GM11168 (cell line): ENCODE data around the gene RAB44.
"Not testable (repeated sequence)": the region's sequence is repeated elsewhere in the genome, so short reads cannot be mapped to it uniquely, and the experiment has no call there.

Experiments used
- in situ Hi-C: fragments of 300-500 bp; cut with MboI; formaldehyde crosslinking; loops from one replicate; pipeline ENCODE4 v1.12.0; 2022; ENCODE audit warnings: low sequenced_read_pairs; ENCODE audit not compliant: unreplicated experiment

Gene RAB44

GRCh38 chr6:36704961-36705577 is 7.4 kb downstream of the RAB44 start:
- in situ Hi-C loops: not testable (repeated sequence)

GRCh38 chr6:36706339-36706738 is 8.7 kb downstream of the RAB44 start:
- in situ Hi-C loops: no loop called here

- in situ Hi-C loops: no loop called here
Measured at GRCh38 chr6:36712816-36713215, 15.2 kb downstream of the RAB44 start.

GRCh38 chr6:36713846-36714245 is 16.2 kb downstream of the RAB44 start:
- in situ Hi-C loops: no loop called here

GRCh38 chr6:36714511-36714910 is 16.9 kb downstream of the RAB44 start:
- in situ Hi-C loops: no loop called here

- in situ Hi-C loops: no loop called here
Measured at GRCh38 chr6:36715469-36715868, 17.8 kb downstream of the RAB44 start.

- in situ Hi-C loops: no loop called here
Measured at GRCh38 chr6:36716476-36717093, 19.0 kb downstream of the RAB44 start.

GRCh38 chr6:36717231-36717825 is 19.7 kb downstream of the RAB44 start:
- in situ Hi-C loops: no loop called here

GRCh38 chr6:36717871-36718540 is 20.4 kb downstream of the RAB44 start:
- in situ Hi-C loops: no loop called here

GRCh38 chr6:36718560-36718959 is 20.9 kb downstream of the RAB44 start:
- in situ Hi-C loops: no loop called here

GRCh38 chr6:36719126-36719525 is 21.5 kb downstream of the RAB44 start:
- in situ Hi-C loops: no loop called here

- in situ Hi-C loops: no loop called here
Measured at GRCh38 chr6:36720251-36721141, 22.9 kb downstream of the RAB44 start.

GRCh38 chr6:36721369-36722140 is 23.9 kb downstream of the RAB44 start:
- in situ Hi-C loops: no loop called here

- in situ Hi-C loops: no loop called here
Measured at GRCh38 chr6:36722365-36722764, 24.7 kb downstream of the RAB44 start.

- in situ Hi-C loops: no loop called here
Measured at GRCh38 chr6:36722879-36723278, 25.3 kb downstream of the RAB44 start.

GRCh38 chr6:36723992-36724391 is 26.4 kb downstream of the RAB44 start:
- in situ Hi-C loops: not testable (repeated sequence)

GRCh38 chr6:36724514-36725390 is 27.1 kb downstream of the RAB44 start:
- in situ Hi-C loops: no loop called here

GRCh38 chr6:36725581-36725980 is 28.0 kb downstream of the RAB44 start:
- in situ Hi-C loops: no loop called here
